BE2C (cell line): Measurements from ENCODE around the gene TXN2.

ENCODE experiments used
- DNase-seq: peaks from one replicate; pipeline ENCODE4 v3.0.0-alpha.2; 2020
- H3K27me3 ChIP-seq: fragments of 250-450 bp; sonication (Bioruptor Pico); 2 replicates; pipeline ENCODE4 v1.5.1; 2020; ENCODE audit warnings: mild to moderate bottlenecking
- H3K36me3 ChIP-seq: fragments of 250-450 bp; sonication (Bioruptor Pico); 2 replicates; pipeline ENCODE4 v1.5.1; 2020; ENCODE audit warnings: mild to moderate bottlenecking
- H3K4me1 ChIP-seq: fragments of 250-450 bp; sonication (Bioruptor Pico); 2 replicates; pipeline ENCODE4 v1.5.1; 2020
- H3K4me3 ChIP-seq: 2 replicates; pipeline ENCODE4 v1.5.1; 2011; ENCODE audit warnings: low read depth, low read length
- H3K9me3 ChIP-seq: fragments of 250-450 bp; sonication (Bioruptor Pico); 2 replicates; pipeline ENCODE4 v1.5.1; 2020
- CTCF ChIP-seq: IDR thresholded peaks from 2 replicates; pipeline ENCODE4 v1.5.1; 2012; ENCODE audit warnings: mild to moderate bottlenecking, low read depth, low read length

The TXN2 gene

GRCh38 chr22:36467042-36467810 lies 14.2 kb downstream of the TXN2 start:
- Histone ChIP-seq H3K36me3 (peaks cover 19% of the 10 kb centered on the region), H3K9me3 (no peaks in the 10 kb centered on the region), H3K4me1 (peaks cover 9% of the 10 kb centered on the region), H3K27me3 (no peaks in the 10 kb centered on the region), H3K4me3 (no peak overlapping the region)
- no peak for TF ChIP-seq CTCF
- DNase-seq, result peak; percentile 86

GRCh38 chr22:36466258-36466657 lies 15.2 kb downstream of the TXN2 start:
- Histone ChIP-seq H3K4me3 (no peak overlapping the region), H3K9me3 (no peaks in the 10 kb centered on the region), H3K36me3 (peaks cover 19% of the 10 kb centered on the region), H3K4me1 (peaks cover 12% of the 10 kb centered on the region), H3K27me3 (no peaks in the 10 kb centered on the region)
- TF ChIP-seq CTCF, result no peak
- DNase-seq, result no peak

GRCh38 chr22:36465232-36466021 lies 16.0 kb downstream of the TXN2 start:
- Histone ChIP-seq H3K4me1 (peaks cover 12% of the 10 kb centered on the region), H3K27me3 (no peaks in the 10 kb centered on the region), H3K9me3 (no peaks in the 10 kb centered on the region), H3K36me3 (peaks cover 19% of the 10 kb centered on the region), H3K4me3 (no peak overlapping the region)
- DNase-seq, result no peak
- no peak for TF ChIP-seq CTCF

GRCh38 chr22:36464715-36465231 lies 16.7 kb downstream of the TXN2 start:
- H3K9me3 ChIP-seq, result no peaks in the 10 kb centered on the region
- DNase-seq, result no peak
- no peak overlapping the region for H3K4me3 ChIP-seq
- no peaks in the 10 kb centered on the region for H3K27me3 ChIP-seq
- no peak for TF ChIP-seq CTCF
- H3K36me3 ChIP-seq, result peaks cover 19% of the 10 kb centered on the region
- peaks cover 12% of the 10 kb centered on the region for H3K4me1 ChIP-seq

GRCh38 chr22:36463783-36464184 lies 17.7 kb downstream of the TXN2 start:
- H3K27me3 ChIP-seq, result no peaks in the 10 kb centered on the region
- peaks cover 13% of the 10 kb centered on the region for H3K36me3 ChIP-seq
- DNase-seq, result no peak
- no peak for TF ChIP-seq CTCF
- H3K4me3 ChIP-seq, result no peak overlapping the region
- peaks cover 12% of the 10 kb centered on the region for H3K4me1 ChIP-seq
- H3K9me3 ChIP-seq, result no peaks in the 10 kb centered on the region
